HL-60 (cell line): Measurements from ENCODE around the gene MUTYH.
"Not testable (repeated sequence)": the region's sequence is repeated elsewhere in the genome, so short reads cannot be mapped to it uniquely, and the experiment has no call there.

Experiments used
- DNase-seq, 2 experiments: peaks; one replicate each; pipeline ENCODE4 v3.0.0-alpha.2; 2010 to 2020; ENCODE audit warnings: low read depth in 1 of 2, low spot score in 1 of 2
- H3K27ac ChIP-seq: fragments of 250-450 bp; sonication (Bioruptor Pico); replicated peaks from 2 replicates; pipeline ENCODE4 v1.5.1; 2020; ENCODE audit warnings: mild to moderate bottlenecking, moderate library complexity
- H3K27me3 ChIP-seq: fragments of 250-450 bp; sonication (Bioruptor Pico); 2 replicates; pipeline ENCODE4 v1.5.1; 2021; ENCODE audit warnings: mild to moderate bottlenecking, moderate library complexity; ENCODE audit not compliant: insufficient read depth, poor library complexity, severe bottlenecking
- H3K4me3 ChIP-seq: replicated peaks from 2 replicates; pipeline ENCODE4 v1.5.1; 2011; ENCODE audit warnings: mild to moderate bottlenecking, control low read depth, low read length; ENCODE audit not compliant: insufficient read depth
- GABPA ChIP-seq: IDR thresholded peaks from 2 replicates; pipeline ENCODE4 v1.6.1; 2012; ENCODE audit warnings: low read depth
- POLR2AphosphoS5 ChIP-seq: IDR thresholded peaks from 2 replicates; pipeline ENCODE4 v1.6.1; 2012; ENCODE audit warnings: low read depth
- SPI1 ChIP-seq: IDR thresholded peaks from 2 replicates; pipeline ENCODE4 v1.6.1; 2012; ENCODE audit warnings: low read depth, mild to moderate bottlenecking, borderline replicate concordance
- TF ChIP-seq, protein P1 (sequence below): IDR thresholded peaks from 2 replicates; pipeline ENCODE4 v1.6.1; 2012; ENCODE audit warnings: low read depth; ENCODE audit not compliant: insufficient replicate concordance
- TF ChIP-seq, protein P2 (sequence below): IDR thresholded peaks from one replicate; pipeline ENCODE4 v1.5.1; 2011; ENCODE audit warnings: low read length, control low read depth, inconsistent platforms; ENCODE audit not compliant: insufficient read depth

Gene MUTYH

DNA sequence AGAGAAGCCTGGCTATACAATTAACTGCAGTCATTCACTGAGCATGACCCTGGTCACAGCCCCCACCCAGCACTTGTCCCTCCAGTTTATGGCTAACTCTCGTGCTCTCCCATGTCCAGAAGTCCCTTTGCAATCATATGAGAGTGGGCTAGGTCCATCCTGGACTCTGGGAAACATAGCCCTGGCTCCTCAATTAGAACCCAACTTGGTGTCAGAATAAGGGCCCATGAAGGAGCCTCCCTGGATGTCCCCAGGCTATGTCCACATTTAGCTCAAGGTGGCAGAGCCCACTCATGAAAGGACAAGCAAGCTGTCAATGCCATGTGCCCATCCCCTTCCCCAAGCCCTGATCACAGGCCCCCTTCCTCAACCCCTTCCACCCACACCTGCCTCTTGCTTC, 40.9 kb downstream of the MUTYH start:
- TF ChIP-seq SPI1 (no peak), GABPA (no peak)
- TF ChIP-seq, protein P1, sequence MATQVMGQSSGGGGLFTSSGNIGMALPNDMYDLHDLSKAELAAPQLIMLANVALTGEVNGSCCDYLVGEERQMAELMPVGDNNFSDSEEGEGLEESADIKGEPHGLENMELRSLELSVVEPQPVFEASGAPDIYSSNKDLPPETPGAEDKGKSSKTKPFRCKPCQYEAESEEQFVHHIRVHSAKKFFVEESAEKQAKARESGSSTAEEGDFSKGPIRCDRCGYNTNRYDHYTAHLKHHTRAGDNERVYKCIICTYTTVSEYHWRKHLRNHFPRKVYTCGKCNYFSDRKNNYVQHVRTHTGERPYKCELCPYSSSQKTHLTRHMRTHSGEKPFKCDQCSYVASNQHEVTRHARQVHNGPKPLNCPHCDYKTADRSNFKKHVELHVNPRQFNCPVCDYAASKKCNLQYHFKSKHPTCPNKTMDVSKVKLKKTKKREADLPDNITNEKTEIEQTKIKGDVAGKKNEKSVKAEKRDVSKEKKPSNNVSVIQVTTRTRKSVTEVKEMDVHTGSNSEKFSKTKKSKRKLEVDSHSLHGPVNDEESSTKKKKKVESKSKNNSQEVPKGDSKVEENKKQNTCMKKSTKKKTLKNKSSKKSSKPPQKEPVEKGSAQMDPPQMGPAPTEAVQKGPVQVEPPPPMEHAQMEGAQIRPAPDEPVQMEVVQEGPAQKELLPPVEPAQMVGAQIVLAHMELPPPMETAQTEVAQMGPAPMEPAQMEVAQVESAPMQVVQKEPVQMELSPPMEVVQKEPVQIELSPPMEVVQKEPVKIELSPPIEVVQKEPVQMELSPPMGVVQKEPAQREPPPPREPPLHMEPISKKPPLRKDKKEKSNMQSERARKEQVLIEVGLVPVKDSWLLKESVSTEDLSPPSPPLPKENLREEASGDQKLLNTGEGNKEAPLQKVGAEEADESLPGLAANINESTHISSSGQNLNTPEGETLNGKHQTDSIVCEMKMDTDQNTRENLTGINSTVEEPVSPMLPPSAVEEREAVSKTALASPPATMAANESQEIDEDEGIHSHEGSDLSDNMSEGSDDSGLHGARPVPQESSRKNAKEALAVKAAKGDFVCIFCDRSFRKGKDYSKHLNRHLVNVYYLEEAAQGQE: no peak
- TF ChIP-seq, protein P2, sequence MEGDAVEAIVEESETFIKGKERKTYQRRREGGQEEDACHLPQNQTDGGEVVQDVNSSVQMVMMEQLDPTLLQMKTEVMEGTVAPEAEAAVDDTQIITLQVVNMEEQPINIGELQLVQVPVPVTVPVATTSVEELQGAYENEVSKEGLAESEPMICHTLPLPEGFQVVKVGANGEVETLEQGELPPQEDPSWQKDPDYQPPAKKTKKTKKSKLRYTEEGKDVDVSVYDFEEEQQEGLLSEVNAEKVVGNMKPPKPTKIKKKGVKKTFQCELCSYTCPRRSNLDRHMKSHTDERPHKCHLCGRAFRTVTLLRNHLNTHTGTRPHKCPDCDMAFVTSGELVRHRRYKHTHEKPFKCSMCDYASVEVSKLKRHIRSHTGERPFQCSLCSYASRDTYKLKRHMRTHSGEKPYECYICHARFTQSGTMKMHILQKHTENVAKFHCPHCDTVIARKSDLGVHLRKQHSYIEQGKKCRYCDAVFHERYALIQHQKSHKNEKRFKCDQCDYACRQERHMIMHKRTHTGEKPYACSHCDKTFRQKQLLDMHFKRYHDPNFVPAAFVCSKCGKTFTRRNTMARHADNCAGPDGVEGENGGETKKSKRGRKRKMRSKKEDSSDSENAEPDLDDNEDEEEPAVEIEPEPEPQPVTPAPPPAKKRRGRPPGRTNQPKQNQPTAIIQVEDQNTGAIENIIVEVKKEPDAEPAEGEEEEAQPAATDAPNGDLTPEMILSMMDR: no peak
- no peaks in the 10 kb centered on the region for H3K27me3 ChIP-seq
- no peak for DNase-seq
- H3K27ac ChIP-seq: no peak overlapping the region
- H3K4me3 ChIP-seq: no peak overlapping the region

DNA sequence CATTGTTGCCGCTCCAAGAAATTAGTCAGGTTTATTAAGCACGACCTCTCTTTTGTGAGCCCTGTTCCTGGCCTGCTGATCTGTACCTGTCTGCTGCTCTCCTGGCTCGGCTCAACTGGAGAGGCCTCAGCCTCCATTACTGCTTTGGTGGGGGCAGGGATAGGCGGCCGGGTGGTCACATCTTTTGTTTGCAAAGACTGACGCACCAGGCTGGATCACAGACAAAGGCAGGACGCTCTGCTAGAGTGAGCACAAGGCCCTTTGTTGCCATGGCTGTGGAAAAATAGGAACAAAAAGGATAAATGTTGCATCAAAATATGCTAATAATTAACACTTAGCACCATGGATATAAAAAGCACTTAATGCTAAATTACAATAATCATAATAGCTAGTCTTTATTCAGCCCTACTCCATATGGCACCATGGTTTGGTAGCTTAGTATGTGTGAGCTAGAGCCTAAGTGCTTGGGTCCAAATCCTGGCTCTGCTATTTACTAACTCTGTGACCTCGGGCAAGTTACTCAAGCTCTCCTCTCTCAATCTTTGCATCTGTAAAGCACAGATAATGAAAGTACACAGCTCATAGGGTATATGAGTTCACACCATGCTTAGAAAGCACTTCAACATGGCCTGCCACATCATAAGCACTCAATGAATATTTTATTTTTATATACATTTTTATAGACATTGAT, 42.4 kb downstream of the MUTYH start:
- TF ChIP-seq, protein P1: no peak
- no peak for TF ChIP-seq GABPA
- TF ChIP-seq SPI1: no peak
- TF ChIP-seq, protein P2: no peak
- no peak for TF ChIP-seq POLR2AphosphoS5
- DNase-seq: no peak
- Histone ChIP-seq H3K4me3 (no peak overlapping the region), H3K27me3 (no peaks in the 10 kb centered on the region), H3K27ac (no peak overlapping the region)

DNA sequence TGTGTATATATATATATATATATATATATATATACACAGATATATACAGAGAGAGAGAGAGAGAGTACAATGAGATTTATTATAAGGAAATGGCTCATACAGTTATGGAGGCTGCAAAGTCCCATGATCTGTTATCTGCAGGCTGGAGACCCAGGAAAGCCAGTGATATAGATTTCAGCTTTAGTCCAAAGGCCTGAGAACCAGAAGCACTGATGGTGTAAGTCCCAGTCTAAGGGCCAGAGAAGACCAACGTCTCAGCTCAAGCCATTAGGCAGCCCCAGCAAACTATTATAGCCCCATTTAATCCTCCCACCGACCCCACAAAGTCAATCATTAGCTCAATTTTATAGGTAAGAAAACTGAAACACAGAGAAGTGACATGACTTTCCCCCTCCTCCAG, 48.5 kb downstream of the MUTYH start:
- Histone ChIP-seq H3K4me3 (no peak overlapping the region), H3K27me3 (no peaks in the 10 kb centered on the region), H3K27ac (no peak overlapping the region)
- DNase-seq: no peak
- TF ChIP-seq POLR2AphosphoS5 (no peak), GABPA (no peak), SPI1 (no peak)
- TF ChIP-seq, protein P2: no peak
- TF ChIP-seq, protein P1: no peak

DNA sequence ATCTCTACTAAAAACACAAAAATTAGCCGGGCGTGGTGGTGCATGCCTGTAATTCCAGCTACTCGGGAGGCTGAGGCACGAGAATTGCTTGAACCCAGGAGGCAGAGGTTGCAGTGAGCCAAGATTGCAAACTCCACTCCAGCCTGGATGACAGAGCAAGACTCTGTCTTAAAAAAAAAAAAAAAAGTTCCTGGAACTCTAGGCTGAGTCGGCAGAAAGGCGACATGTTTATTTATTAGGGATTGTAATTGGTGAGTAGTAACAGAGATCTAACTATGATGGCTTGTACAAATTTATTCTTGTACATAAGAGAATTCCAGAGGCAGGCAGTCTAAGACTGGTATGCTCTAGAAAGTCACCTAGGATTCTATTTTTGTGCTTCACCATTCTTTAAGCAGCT, 49.2 kb downstream of the MUTYH start:
- not testable (repeated sequence) for H3K27me3 ChIP-seq, DNase-seq, H3K4me3 ChIP-seq, H3K27ac ChIP-seq

DNA sequence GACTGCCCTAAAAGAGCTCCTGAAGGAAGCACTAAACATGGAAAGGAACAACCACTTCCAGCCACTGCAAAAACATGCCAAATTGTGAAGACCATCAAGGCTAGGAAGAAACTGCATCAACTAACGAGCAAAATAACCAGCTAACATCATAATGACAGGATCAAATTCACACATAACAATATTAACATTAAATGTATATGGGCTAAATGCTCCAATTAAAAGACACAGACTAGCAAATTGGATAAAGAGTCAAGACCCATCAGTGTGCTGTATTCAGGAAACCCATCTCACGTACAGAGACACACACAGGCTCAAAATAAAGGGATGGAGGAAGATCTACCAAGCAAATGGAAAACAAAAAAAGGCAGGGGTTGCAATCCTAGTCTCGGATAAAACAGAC, 53.7 kb downstream of the MUTYH start:
- H3K27ac ChIP-seq, H3K27me3 ChIP-seq, DNase-seq: not testable (repeated sequence)

DNA sequence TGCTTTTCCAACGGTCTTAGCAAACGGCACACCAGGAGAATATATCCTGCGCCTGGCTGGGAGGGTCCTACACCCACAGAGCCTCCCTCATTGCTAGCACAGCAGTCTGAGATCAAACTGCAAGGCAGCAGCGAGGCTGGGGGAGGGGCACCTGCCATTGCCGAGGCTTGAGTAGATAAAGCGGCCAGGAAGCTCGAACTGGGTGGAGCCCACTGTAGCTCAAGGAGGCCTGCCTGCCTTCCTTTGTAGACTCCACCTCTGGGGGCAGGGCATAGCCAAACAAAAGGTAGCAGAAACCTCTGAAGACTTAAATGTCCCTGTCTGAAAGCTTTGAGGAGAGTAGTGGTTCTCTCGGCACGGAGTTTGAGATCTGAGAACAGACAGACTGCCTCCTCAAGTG, 55.4 kb downstream of the MUTYH start:
- not testable (repeated sequence) for H3K4me3 ChIP-seq, DNase-seq, H3K27me3 ChIP-seq, H3K27ac ChIP-seq

More for the DNA sequence above, 53.7 kb downstream of the MUTYH start:
- H3K4me3 ChIP-seq: not testable (repeated sequence)
